Neural progenitor cell (in vitro differentiated cells): ENCODE results near the gene MID1. TPM values are rescaled to one million over a fixed set of nuclear protein-coding genes. Genes with fewer than 3 reads are reported as not detected.

Source experiments
- DNase-seq: peaks from one replicate; pipeline ENCODE4 v3.0.0-alpha.2; 2016; ENCODE audit warnings: low spot score
- H2AFZ ChIP-seq: fragments of 200-600 bp; sonication (generic); replicated peaks from 2 replicates; pipeline ENCODE4 v1.6.1; 2016; ENCODE audit warnings: antibody characterized with exemption
- H3F3A ChIP-seq: fragments of 200-600 bp; sonication (generic); 2 replicates; pipeline ENCODE4 v1.6.1; 2016; ENCODE audit warnings: antibody characterized with exemption, low read depth
- H3K27ac ChIP-seq: fragments of 200-600 bp; sonication (generic); 2 replicates; pipeline ENCODE4 v1.5.1; 2016; ENCODE audit warnings: mild to moderate bottlenecking
- H3K27me3 ChIP-seq: fragments of 200-600 bp; sonication (generic); 2 replicates; pipeline ENCODE4 v1.6.1; 2016; ENCODE audit warnings: mild to moderate bottlenecking, moderate library complexity
- H3K36me3 ChIP-seq: fragments of 200-600 bp; sonication (generic); 2 replicates; pipeline ENCODE4 v1.5.1; 2016
- H3K4me1 ChIP-seq: fragments of 200-600 bp; sonication (generic); 2 replicates; pipeline ENCODE4 v1.6.1; 2016; ENCODE audit warnings: mixed run types
- H3K4me2 ChIP-seq: fragments of 200-600 bp; sonication (generic); 2 replicates; pipeline ENCODE4 v1.6.1; 2016
- H3K4me3 ChIP-seq: fragments of 200-600 bp; sonication (generic); 2 replicates; pipeline ENCODE4 v1.5.1; 2016
- H3K79me2 ChIP-seq: fragments of 200-600 bp; sonication (generic); 2 replicates; pipeline ENCODE4 v1.6.1; 2016; ENCODE audit warnings: low read depth
- H3K9ac ChIP-seq: fragments of 200-600 bp; sonication (generic); 2 replicates; pipeline ENCODE4 v1.6.1; 2016
- H3K9me3 ChIP-seq: fragments of 200-600 bp; sonication (generic); 2 replicates; pipeline ENCODE4 v1.5.1; 2016; ENCODE audit warnings: low read depth
- H4K20me1 ChIP-seq: fragments of 200-600 bp; sonication (generic); 2 replicates; pipeline ENCODE4 v1.6.1; 2016; ENCODE audit warnings: low read depth
- H3K27ac Mint-ChIP-seq: 3 replicates; pipeline ENCODE4 v1.8.0; 2021; ENCODE audit warnings: mixed read lengths
- H3K27me3 Mint-ChIP-seq: 2 replicates; pipeline ENCODE4 v1.8.0; 2022; ENCODE audit warnings: low read depth, mild to moderate bottlenecking, inconsistent platforms, moderate library complexity, mixed read lengths; ENCODE audit not compliant: insufficient read depth
- H3K36me3 Mint-ChIP-seq: 3 replicates; pipeline ENCODE4 v1.8.0; 2021; ENCODE audit warnings: mixed read lengths
- H3K4me1 Mint-ChIP-seq: 3 replicates; pipeline ENCODE4 v1.8.0; 2021; ENCODE audit warnings: mixed read lengths
- H3K4me3 Mint-ChIP-seq: 3 replicates; pipeline ENCODE4 v1.8.0; 2021; ENCODE audit warnings: mild to moderate bottlenecking, moderate library complexity, mixed read lengths
- H3K9me3 Mint-ChIP-seq: 3 replicates; pipeline ENCODE4 v1.8.0; 2020; ENCODE audit warnings: mixed read lengths
- EZH2 ChIP-seq: fragments of 200-600 bp; sonication (generic); IDR thresholded peaks from 2 replicates; pipeline ENCODE4 v1.6.1; 2017; ENCODE audit warnings: antibody characterized with exemption, mild to moderate bottlenecking, moderate library complexity
- EZH2phosphoT487 ChIP-seq: fragments of 200-600 bp; sonication (generic); IDR thresholded peaks from 2 replicates; pipeline ENCODE4 v1.6.1; 2017; ENCODE audit warnings: antibody characterized with exemption
- total RNA-seq: library from RNA; depleted of rRNA; stranded (reverse); fragments of >200 nt; gene quantifications from 2 replicates; pipeline ENCODE4 v1.2.3, GENCODE V29; 2015; ENCODE audit warnings: low replicate concordance
- TF ChIP-seq, protein P1 (sequence below): fragments of 200-600 bp; sonication (generic); IDR thresholded peaks from 2 replicates; pipeline ENCODE4 v1.5.1; 2017; ENCODE audit warnings: antibody characterized with exemption, mild to moderate bottlenecking

MID1 gene
- total RNA-seq, 1 donor from 2014 or later, result 29.5 TPM

DNA sequence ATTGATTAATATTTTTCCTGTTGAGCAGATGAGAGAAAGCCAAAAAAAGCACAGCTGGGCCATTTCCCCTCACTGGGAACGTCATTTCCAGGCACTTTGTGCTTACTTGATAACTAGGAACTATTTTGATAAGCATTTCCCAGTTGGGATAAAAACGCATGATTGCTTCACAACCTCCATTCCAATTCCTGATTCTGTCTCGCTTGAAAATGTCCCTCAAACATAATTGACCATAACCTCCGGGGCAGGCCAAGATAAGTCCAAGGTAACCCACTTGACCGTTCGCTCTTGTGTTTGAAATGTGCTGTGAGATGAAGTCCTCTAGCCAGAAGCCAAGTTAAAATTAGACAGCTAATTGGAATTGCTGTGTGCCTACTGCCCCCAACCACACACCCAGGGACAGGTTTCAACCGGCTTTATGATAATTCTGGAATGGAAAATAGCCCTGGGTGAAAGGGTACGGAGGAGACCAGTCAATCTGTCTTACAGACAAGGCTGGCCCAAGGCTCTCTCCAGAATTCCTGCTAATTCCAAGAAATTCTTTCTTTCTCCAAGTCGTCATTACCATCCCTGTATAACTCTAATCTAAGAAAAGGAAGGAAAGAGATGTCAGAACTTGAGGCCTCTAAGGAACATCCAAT lies 137.1 kb downstream of the MID1 start:
- H3K9me3 ChIP-seq, result no peaks in the 10 kb centered on the region
- H3K9ac ChIP-seq, result no peak overlapping the region
- H3K27me3 ChIP-seq, result no peaks in the 10 kb centered on the region
- no peak overlapping the region for H3K27ac ChIP-seq
- H4K20me1 ChIP-seq, result no peaks in the 10 kb centered on the region
- peak overlapping the region; percentile 52 for H3K27ac Mint-ChIP-seq
- H3K4me3 ChIP-seq, result no peak overlapping the region
- peaks cover 5% of the 10 kb centered on the region for H3K9me3 Mint-ChIP-seq
- H2AFZ ChIP-seq, result no peak overlapping the region
- TF ChIP-seq EZH2 (no peak), EZH2phosphoT487 (no peak)
- TF ChIP-seq, protein P1, sequence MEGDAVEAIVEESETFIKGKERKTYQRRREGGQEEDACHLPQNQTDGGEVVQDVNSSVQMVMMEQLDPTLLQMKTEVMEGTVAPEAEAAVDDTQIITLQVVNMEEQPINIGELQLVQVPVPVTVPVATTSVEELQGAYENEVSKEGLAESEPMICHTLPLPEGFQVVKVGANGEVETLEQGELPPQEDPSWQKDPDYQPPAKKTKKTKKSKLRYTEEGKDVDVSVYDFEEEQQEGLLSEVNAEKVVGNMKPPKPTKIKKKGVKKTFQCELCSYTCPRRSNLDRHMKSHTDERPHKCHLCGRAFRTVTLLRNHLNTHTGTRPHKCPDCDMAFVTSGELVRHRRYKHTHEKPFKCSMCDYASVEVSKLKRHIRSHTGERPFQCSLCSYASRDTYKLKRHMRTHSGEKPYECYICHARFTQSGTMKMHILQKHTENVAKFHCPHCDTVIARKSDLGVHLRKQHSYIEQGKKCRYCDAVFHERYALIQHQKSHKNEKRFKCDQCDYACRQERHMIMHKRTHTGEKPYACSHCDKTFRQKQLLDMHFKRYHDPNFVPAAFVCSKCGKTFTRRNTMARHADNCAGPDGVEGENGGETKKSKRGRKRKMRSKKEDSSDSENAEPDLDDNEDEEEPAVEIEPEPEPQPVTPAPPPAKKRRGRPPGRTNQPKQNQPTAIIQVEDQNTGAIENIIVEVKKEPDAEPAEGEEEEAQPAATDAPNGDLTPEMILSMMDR, result no peak
- H3K4me1 ChIP-seq, result no peaks in the 10 kb centered on the region
- peaks cover 14% of the 10 kb centered on the region for H3K4me1 Mint-ChIP-seq
- H3K36me3 Mint-ChIP-seq, result peaks cover 45% of the 10 kb centered on the region
- H3F3A ChIP-seq, result no peaks in the 10 kb centered on the region
- H3K4me3 Mint-ChIP-seq, result no peak overlapping the region
- no peak for DNase-seq
- H3K79me2 ChIP-seq, result no peaks in the 10 kb centered on the region
- peaks cover 6% of the 10 kb centered on the region for H3K36me3 ChIP-seq
- H3K4me2 ChIP-seq, result no peak overlapping the region
- peaks cover 2% of the 10 kb centered on the region for H3K27me3 Mint-ChIP-seq

DNA sequence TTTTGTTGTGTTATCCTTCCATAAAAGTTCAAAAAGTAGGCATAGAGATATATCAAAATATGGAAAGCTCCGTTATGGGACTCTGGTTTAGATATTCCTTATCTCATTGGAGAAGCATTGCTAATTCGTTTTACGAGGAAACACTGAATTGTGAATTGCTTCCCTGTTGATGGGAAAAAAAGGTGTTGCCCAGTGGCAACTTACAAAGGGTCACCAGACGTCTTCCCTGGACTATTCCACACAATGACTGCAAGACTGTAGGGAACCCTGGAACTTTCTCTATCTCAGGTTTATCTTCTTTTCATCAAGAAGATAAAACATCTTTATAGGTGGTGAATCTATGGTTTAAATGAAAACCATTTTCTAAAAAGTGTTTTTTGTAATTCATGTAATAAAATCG lies 137.7 kb downstream of the MID1 start:
- H3K36me3 ChIP-seq, result peaks cover 6% of the 10 kb centered on the region
- H3K9me3 Mint-ChIP-seq, result peaks cover 5% of the 10 kb centered on the region
- TF ChIP-seq EZH2phosphoT487 (no peak), EZH2 (no peak)
- TF ChIP-seq, protein P1, result no peak
- H3K9ac ChIP-seq, result no peak overlapping the region
- no peak for DNase-seq
- H2AFZ ChIP-seq, result no peak overlapping the region
- no peak overlapping the region for H3K4me3 ChIP-seq
- no peak overlapping the region for H3K4me2 ChIP-seq
- peaks cover 14% of the 10 kb centered on the region for H3K4me1 Mint-ChIP-seq
- no peaks in the 10 kb centered on the region for H3K27me3 ChIP-seq
- no peaks in the 10 kb centered on the region for H3F3A ChIP-seq
- H3K4me3 Mint-ChIP-seq, result no peak overlapping the region
- H3K4me1 ChIP-seq, result no peaks in the 10 kb centered on the region
- H3K36me3 Mint-ChIP-seq, result peaks cover 48% of the 10 kb centered on the region
- no peaks in the 10 kb centered on the region for H3K9me3 ChIP-seq
- H4K20me1 ChIP-seq, result no peaks in the 10 kb centered on the region
- no peak overlapping the region for H3K27ac ChIP-seq
- H3K27me3 Mint-ChIP-seq, result no peaks in the 10 kb centered on the region
- no peaks in the 10 kb centered on the region for H3K79me2 ChIP-seq
- no peak overlapping the region for H3K27ac Mint-ChIP-seq

DNA sequence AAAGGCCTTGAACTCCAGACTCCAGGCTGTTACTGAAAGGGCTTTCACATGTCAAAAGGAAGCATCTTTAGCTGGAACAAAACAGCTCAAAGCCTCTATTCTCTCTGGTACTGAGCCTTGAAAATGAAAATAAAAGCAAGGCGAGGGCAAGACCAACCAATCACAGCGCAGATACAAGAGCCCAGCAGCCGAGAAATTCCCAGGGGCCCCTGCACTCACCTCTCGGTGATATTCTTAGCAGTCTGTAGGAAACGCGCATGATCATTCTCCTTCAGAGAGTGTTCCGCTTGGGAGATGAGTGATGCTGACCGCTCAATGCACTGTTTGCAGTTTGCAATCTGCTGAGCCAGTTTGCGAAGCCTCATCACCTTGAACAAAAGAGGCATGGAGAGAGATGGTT lies 138.1 kb downstream of the MID1 start:
- H3K9me3 Mint-ChIP-seq, result peaks cover 5% of the 10 kb centered on the region
- Histone ChIP-seq H3K9me3 (no peaks in the 10 kb centered on the region), H3K9ac (no peak overlapping the region), H3K4me2 (no peak overlapping the region), H3F3A (no peaks in the 10 kb centered on the region), H3K4me3 (no peak overlapping the region), H3K4me1 (no peaks in the 10 kb centered on the region), H3K36me3 (peaks cover 6% of the 10 kb centered on the region), H4K20me1 (no peaks in the 10 kb centered on the region), H3K79me2 (no peaks in the 10 kb centered on the region), H2AFZ (no peak overlapping the region), H3K27me3 (no peaks in the 10 kb centered on the region), H3K27ac (no peak overlapping the region)
- H3K27me3 Mint-ChIP-seq, result no peaks in the 10 kb centered on the region
- H3K4me1 Mint-ChIP-seq, result peaks cover 14% of the 10 kb centered on the region
- no peak for DNase-seq
- peaks cover 50% of the 10 kb centered on the region for H3K36me3 Mint-ChIP-seq
- H3K27ac Mint-ChIP-seq, result no peak overlapping the region
- TF ChIP-seq EZH2phosphoT487 (no peak), EZH2 (no peak)
- TF ChIP-seq, protein P1, result no peak
- H3K4me3 Mint-ChIP-seq, result no peak overlapping the region
